GM12864 (cell line): ENCODE data around the gene IMMP2L.

ENCODE experiments used
- DNase-seq: peaks from one replicate; pipeline ENCODE4 v3.0.0-alpha.2; 2011; ENCODE audit warnings: low read depth
- H3K4me3 ChIP-seq: 2 replicates; pipeline ENCODE4 v1.5.1; 2011; ENCODE audit warnings: mild to moderate bottlenecking, low read depth, low read length, control low read depth
- TF ChIP-seq, protein P1 (sequence below): IDR thresholded peaks from 2 replicates; pipeline ENCODE4 v1.5.1; 2011; ENCODE audit warnings: low read depth, mild to moderate bottlenecking, moderate library complexity, low read length, control low read depth, inconsistent platforms; ENCODE audit errors: missing control alignments

IMMP2L gene

GRCh38 chr7:111235709-111236108 lies 326.6 kb downstream of the IMMP2L start:
- TF ChIP-seq, protein P1, sequence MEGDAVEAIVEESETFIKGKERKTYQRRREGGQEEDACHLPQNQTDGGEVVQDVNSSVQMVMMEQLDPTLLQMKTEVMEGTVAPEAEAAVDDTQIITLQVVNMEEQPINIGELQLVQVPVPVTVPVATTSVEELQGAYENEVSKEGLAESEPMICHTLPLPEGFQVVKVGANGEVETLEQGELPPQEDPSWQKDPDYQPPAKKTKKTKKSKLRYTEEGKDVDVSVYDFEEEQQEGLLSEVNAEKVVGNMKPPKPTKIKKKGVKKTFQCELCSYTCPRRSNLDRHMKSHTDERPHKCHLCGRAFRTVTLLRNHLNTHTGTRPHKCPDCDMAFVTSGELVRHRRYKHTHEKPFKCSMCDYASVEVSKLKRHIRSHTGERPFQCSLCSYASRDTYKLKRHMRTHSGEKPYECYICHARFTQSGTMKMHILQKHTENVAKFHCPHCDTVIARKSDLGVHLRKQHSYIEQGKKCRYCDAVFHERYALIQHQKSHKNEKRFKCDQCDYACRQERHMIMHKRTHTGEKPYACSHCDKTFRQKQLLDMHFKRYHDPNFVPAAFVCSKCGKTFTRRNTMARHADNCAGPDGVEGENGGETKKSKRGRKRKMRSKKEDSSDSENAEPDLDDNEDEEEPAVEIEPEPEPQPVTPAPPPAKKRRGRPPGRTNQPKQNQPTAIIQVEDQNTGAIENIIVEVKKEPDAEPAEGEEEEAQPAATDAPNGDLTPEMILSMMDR: no peak
- DNase-seq: no peak

DNA sequence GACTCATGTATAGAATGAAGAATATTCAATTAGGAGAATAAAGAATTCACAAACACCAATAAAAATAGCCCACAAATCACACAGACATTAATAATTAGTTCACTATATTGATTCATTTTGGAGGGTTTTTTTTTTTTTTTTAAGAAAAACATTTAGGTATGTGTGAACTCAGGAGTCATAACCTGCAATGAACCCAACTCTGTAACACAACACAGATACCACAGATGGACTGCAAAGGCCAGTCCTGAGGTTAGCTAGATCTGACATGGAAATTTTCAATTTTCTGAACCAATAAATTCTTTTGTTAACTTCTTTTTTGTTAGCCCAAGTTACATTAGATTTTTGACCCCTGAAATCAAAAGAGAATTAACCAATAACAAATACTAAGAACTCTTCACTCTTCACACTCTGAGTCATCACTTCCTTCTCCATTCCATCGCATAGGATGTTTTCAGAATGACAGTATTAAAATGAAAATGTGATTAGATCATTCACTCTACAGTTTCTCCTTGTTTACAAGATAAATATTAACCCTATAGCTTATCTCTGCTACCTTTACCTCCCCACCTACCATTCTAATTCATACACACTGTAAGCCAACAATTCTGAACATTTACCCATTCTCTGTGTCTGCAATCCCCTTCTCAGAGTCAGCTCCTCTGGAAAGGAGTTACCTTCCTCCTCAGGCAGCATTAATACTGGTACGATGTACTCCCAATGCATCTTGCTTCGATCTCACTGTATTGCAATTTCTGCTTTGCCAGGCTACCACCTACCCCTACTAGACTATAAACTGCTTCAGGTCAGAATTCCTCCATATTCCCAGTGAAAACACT lies 329.8 kb downstream of the IMMP2L start:
- no peak for DNase-seq
- TF ChIP-seq, protein P1: no peak

More at GRCh38 chr7:111235709-111236108, 326.6 kb downstream of the IMMP2L start:
- H3K4me3 ChIP-seq: no peak overlapping the region

DNA sequence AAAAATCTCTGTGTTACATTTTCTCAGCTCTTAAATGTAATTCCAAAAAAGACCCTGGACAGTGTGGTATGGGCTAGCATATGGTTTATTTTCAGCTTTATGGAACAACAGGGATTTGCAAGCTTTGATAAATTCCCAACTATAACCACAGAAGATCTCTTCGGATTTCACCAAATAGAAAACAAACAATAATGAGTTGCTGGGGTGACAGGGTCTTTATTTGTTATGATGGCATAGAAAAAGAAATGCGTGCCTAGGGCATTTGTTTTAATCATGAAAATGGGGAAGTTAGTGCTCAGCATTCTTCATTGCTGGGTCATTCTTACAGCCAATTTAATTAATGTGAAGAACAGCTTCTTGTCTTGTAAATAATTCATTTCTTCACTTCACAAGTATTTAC lies 332.4 kb downstream of the IMMP2L start:
- TF ChIP-seq, protein P1: no peak
- H3K4me3 ChIP-seq: no peak overlapping the region
- no peak for DNase-seq

More for the DNA sequence above, 329.8 kb downstream of the IMMP2L start:
- H3K4me3 ChIP-seq: no peak overlapping the region

GRCh38 chr7:111229181-111229740 lies 333.0 kb downstream of the IMMP2L start:
- TF ChIP-seq, protein P1: no peak
- no peak overlapping the region for H3K4me3 ChIP-seq
- no peak for DNase-seq

- TF ChIP-seq, protein P1: no peak
- no peak overlapping the region for H3K4me3 ChIP-seq
- DNase-seq: no peak
These were observed 333.9 kb downstream of the IMMP2L start for GRCh38 chr7:111228437-111228836.

DNA sequence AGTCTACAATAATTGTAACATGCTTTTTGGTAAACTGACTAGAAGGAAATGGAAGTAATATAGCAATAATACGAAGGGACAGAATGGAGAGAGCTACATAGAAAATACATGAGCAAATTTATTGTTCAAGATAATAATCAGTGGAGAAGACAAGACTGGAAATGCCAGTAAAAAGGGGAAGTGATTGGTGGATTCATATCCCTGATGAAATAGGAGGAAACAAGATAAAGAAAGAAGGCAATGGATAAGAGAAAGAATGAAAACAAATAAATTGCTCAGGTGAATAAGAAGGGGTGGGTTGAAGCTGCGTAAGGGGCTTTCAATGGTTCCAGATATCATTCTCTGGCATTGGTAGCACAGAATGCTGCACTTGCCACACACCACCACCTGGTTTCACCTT lies 335.5 kb downstream of the IMMP2L start:
- DNase-seq: no peak
- TF ChIP-seq, protein P1: no peak
- H3K4me3 ChIP-seq: no peak overlapping the region
